ENCODE results near the gene COL25A1.

Gene COL25A1

GRCh38 chr4:108946237-108946636 is 356.2 kb downstream of the COL25A1 start:
- no peak for DNase-seq (ENCODE audit: extremely low spot score)
- ChIA-PET CTCF (no interaction called here), POLR2A (no interaction called here)
- TF ChIP-seq CTCF (IDR thresholded peaks at IDR 0.05; ENCODE audit: control extremely low read depth, extremely low read depth, low read depth, missing control alignments) = no peak

- POLR2A ChIA-PET = no interaction called here
- DNase-seq (ENCODE audit: extremely low spot score) = no peak
- no peak for TF ChIP-seq CTCF (IDR thresholded peaks at IDR 0.05; ENCODE audit: control extremely low read depth, extremely low read depth, low read depth, missing control alignments)
- CTCF ChIA-PET = no interaction called here
Observed at GRCh38 chr4:108943976-108944591, 358.4 kb downstream of the COL25A1 start.

GRCh38 chr4:108943371-108943770 is 359.1 kb downstream of the COL25A1 start:
- no peak for DNase-seq (ENCODE audit: extremely low spot score)
- POLR2A ChIA-PET = no interaction called here
- TF ChIP-seq CTCF (IDR thresholded peaks at IDR 0.05; ENCODE audit: control extremely low read depth, extremely low read depth, low read depth, missing control alignments) = no peak
- CTCF ChIA-PET = no interaction called here

GRCh38 chr4:108941904-108942430 is 360.5 kb downstream of the COL25A1 start:
- no peak for DNase-seq (ENCODE audit: extremely low spot score)
- POLR2A ChIA-PET = no interaction called here
- no peak for TF ChIP-seq CTCF (IDR thresholded peaks at IDR 0.05; ENCODE audit: control extremely low read depth, extremely low read depth, low read depth, missing control alignments)
- CTCF ChIA-PET = no interaction called here

- no peak for DNase-seq (ENCODE audit: extremely low spot score)
- POLR2A ChIA-PET = no interaction called here
- TF ChIP-seq CTCF (IDR thresholded peaks at IDR 0.05; ENCODE audit: control extremely low read depth, extremely low read depth, low read depth, missing control alignments) = no peak
- CTCF ChIA-PET = no interaction called here
Observed at GRCh38 chr4:108940634-108941033, 361.8 kb downstream of the COL25A1 start.

- CTCF ChIA-PET = no interaction called here
- DNase-seq (ENCODE audit: extremely low spot score) = no peak
- POLR2A ChIA-PET = no interaction called here
- TF ChIP-seq CTCF (IDR thresholded peaks at IDR 0.05; ENCODE audit: control extremely low read depth, extremely low read depth, low read depth, missing control alignments) = no peak
Observed at GRCh38 chr4:108940149-108940548, 362.3 kb downstream of the COL25A1 start.
